SK-N-SH (cell line): ENCODE results near the gene GINS3. TPM values are rescaled to one million over a fixed set of nuclear protein-coding genes. Genes with fewer than 3 reads are reported as not detected.

Source experiments
- CTCF ChIA-PET: fragments of 300-600, 350-600 bp; formaldehyde crosslinking; extraction: SDS; loops from one replicate; lab custom pipeline; 2021; lab: Yijun Ruan, JAX
- POLR2A ChIA-PET: fragments of 350-600 bp; sonication (Branson Sonifier 250); formaldehyde crosslinking; extraction: SDS; loops from one replicate; lab custom pipeline; 2020; ENCODE audit warnings: antibody characterized with exemption, inconsistent platforms; lab: Yijun Ruan, JAX
- DNase-seq: peaks from one replicate; pipeline ENCODE4 v3.0.0; 2012
- H2AFZ ChIP-seq: fragments of 200-600 bp; sonication (generic); 2 replicates; pipeline ENCODE4 v1.8.1; 2016; ENCODE audit warnings: antibody characterized with exemption, mild to moderate bottlenecking, low read depth
- H3F3A ChIP-seq: fragments of 200-600 bp; sonication (generic); replicated peaks from 2 replicates; pipeline ENCODE3; 2016; ENCODE audit warnings: antibody characterized with exemption, mild to moderate bottlenecking; ENCODE audit not compliant: insufficient read depth
- H3K27ac ChIP-seq, 2 experiments: fragments of 200-500 bp in 1 of 2; fragments of 200-600 bp in 1 of 2; sonication (Bioruptor generic) in 1 of 2; sonication (generic), shearing (Covaris generic) in 1 of 2; 2 replicates each; pipeline versions ENCODE4 v1.5.1 to v1.6.1; 2014 to 2016; ENCODE audit warnings: low read depth in 2 of 2, inconsistent platforms in 1 of 2, low read length in 1 of 2, mild to moderate bottlenecking in 1 of 2, mixed read lengths in 1 of 2
- H3K27me3 ChIP-seq: fragments of 200-600 bp; sonication (generic), shearing (Covaris generic); 2 replicates; pipeline ENCODE4 v1.6.1; 2016; ENCODE audit warnings: mixed run types; ENCODE audit not compliant: insufficient read depth
- H3K36me3 ChIP-seq, 2 experiments: fragments of 200-500 bp in 1 of 2; fragments of 200-600 bp in 1 of 2; sonication (Bioruptor generic) in 1 of 2; sonication (generic) in 1 of 2; replicated peaks in 1 of 2; 2 replicates each; pipeline versions ENCODE3 to v1.5.1; 2014 to 2016; ENCODE audit warnings: low read length in 1 of 2, mild to moderate bottlenecking in 1 of 2; ENCODE audit not compliant: insufficient read depth in 2 of 2, control insufficient read depth in 1 of 2
- H3K4me1 ChIP-seq, 2 experiments: fragments of 200-500 bp in 1 of 2; fragments of 200-600 bp in 1 of 2; sonication (Bioruptor generic) in 1 of 2; sonication (generic), shearing (Covaris generic) in 1 of 2; 2 replicates each; pipeline versions ENCODE4 v1.5.1 to v1.6.1; 2014 to 2016; ENCODE audit warnings: low read depth in 1 of 2, low read length in 1 of 2, mixed run types in 1 of 2; ENCODE audit not compliant: insufficient read depth in 2 of 2, control insufficient read depth in 1 of 2
- H3K4me2 ChIP-seq: fragments of 200-600 bp; sonication (generic), shearing (Covaris generic); 2 replicates; pipeline ENCODE4 v1.6.1; 2017; ENCODE audit warnings: mixed run types
- H3K4me3 ChIP-seq, 2 experiments: fragments of 200-500 bp in 1 of 2; fragments of 200-600 bp in 1 of 2; sonication (Bioruptor generic) in 1 of 2; sonication (generic), shearing (Covaris generic) in 1 of 2; 2 replicates each; pipeline versions ENCODE4 v1.5.1 to v1.8.1; 2014 to 2016; ENCODE audit warnings: low read depth in 2 of 2, inconsistent platforms in 1 of 2, low read length in 1 of 2, mild to moderate bottlenecking in 1 of 2, mixed read lengths in 1 of 2, moderate library complexity in 1 of 2
- H3K79me2 ChIP-seq: fragments of 200-600 bp; sonication (generic); 2 replicates; pipeline ENCODE4 v1.8.1; 2017; ENCODE audit warnings: mild to moderate bottlenecking; ENCODE audit not compliant: insufficient read depth
- H3K9ac ChIP-seq: fragments of 200-600 bp; sonication (generic); 2 replicates; pipeline ENCODE4 v1.6.1; 2017; ENCODE audit warnings: mixed run types
- H3K9me2 ChIP-seq: fragments of 200-600 bp; sonication (generic); 2 replicates; pipeline ENCODE4 v1.6.1; 2017; ENCODE audit warnings: mixed run types
- H3K9me3 ChIP-seq: fragments of 200-600 bp; sonication (generic); 2 replicates; pipeline ENCODE4 v1.6.1; 2017; ENCODE audit warnings: mixed run types, mild to moderate bottlenecking, moderate library complexity
- H4K20me1 ChIP-seq: fragments of 200-600 bp; sonication (generic); 2 replicates; pipeline ENCODE4 v1.6.1; 2017; ENCODE audit warnings: mild to moderate bottlenecking, mixed run types; ENCODE audit not compliant: insufficient read depth
- GATA2 ChIP-seq: sonication (generic); formaldehyde crosslinking; IDR thresholded peaks from 2 replicates; pipeline ENCODE4 v1.5.0; 2020; ENCODE audit warnings: mild to moderate bottlenecking, missing genetic modification reagents
- NRF1 ChIP-seq: IDR thresholded peaks from 2 replicates; pipeline ENCODE4 v1.6.1; 2012; ENCODE audit warnings: low read depth, mild to moderate bottlenecking, low read length
- PBX3 ChIP-seq: IDR thresholded peaks from 2 replicates; pipeline ENCODE4; 2012
- RCOR1 ChIP-seq: fragments of 150-350 bp; IDR thresholded peaks from 2 replicates; pipeline ENCODE4 v1.6.1; 2017; ENCODE audit warnings: antibody characterized with exemption, low read length
- WGBS: methylation state at CpG from one replicate; pipeline ENCODE4 v1.1.6; 2017; ENCODE audit warnings: low lambda C conversion rate; 5-methylcytosine and 5-hydroxymethylcytosine counted together
- polyA plus RNA-seq, 3 experiments: library from polyadenylated mRNA; depleted of rRNA; stranded (reverse); fragments of >200 nt; gene quantifications; 2 replicates each; pipeline ENCODE4 v1.2.3, GENCODE V29; 2012
- TF ChIP-seq, protein P1 (sequence below): fragments of 150-350 bp; IDR thresholded peaks from 2 replicates; pipeline ENCODE4 v1.6.1; 2016; ENCODE audit warnings: mild to moderate bottlenecking, low read depth, low read length
- TF ChIP-seq, protein P2 (sequence below): fragments of 200-600 bp; sonication (generic); IDR thresholded peaks from 2 replicates; pipeline ENCODE4 v1.6.1; 2017; ENCODE audit warnings: antibody characterized with exemption, mild to moderate bottlenecking, moderate library complexity
- TF ChIP-seq, protein P3 (sequence below): IDR thresholded peaks from 2 replicates; pipeline ENCODE4 v1.4.0; 2012; ENCODE audit warnings: low read depth
- TF ChIP-seq, protein P4 (sequence below): IDR thresholded peaks from 2 replicates; pipeline ENCODE4 v1.6.1; 2012; ENCODE audit warnings: mild to moderate bottlenecking, low read depth, low read length, moderate library complexity

The GINS3 gene
- polyA plus RNA-seq, 1 of the 3 experiments (the other 2 are of a cell fraction), result 8.7 TPM

DNA sequence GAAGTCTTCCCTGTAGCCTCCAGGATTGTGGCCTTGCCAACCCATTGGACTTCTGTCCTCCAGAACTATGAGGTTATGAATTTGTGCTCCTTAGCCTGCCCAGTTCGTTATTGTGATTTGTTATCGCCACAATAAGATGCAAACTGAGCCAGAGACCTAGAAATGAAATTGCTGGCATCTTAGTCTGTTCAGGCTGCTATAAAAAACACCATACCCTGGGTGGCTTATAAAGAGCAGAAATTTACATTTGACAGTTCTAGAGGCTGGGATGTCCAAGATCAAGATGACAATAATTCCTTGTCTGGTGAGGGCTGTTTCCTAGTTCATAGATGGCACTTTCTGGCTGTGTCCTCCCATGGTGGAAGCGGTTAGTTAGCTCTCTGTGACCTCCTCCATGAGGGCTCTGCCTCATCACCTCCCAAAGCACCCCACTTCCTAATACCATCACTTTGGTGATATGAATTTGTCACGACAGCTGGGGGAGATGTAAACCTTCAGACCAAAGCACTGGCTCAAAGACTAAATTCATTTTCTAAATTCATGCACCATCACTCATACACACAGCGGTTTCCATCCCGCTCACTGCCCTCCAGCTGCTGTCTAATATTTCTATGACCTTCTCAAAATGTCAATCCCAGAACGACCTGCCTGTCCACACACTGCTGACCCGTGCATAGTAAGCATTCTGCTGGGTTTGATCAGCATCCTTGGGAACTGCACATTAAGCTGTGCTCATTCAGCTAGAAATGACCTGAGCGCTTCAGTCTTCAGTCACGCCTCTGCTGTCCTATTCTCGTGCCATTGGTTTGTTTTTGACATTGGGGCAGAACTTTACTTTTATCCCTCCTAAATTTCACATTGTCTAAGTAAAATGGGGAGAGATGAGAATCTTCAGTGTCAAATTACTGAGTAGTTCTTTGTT, 36.6 kb downstream of the GINS3 start:
- POLR2A ChIA-PET, result no interaction called here

More for the DNA sequence above, 36.6 kb downstream of the GINS3 start:
- H3K4me2 ChIP-seq, result no peak overlapping the region
- no peaks in the 10 kb centered on the region for H3F3A ChIP-seq
- no peaks in the 10 kb centered on the region for H3K27me3 ChIP-seq
- no peak overlapping the region for H2AFZ ChIP-seq
- H3K27ac ChIP-seq, result no peak overlapping the region
- H3K36me3 ChIP-seq, result no peaks in the 10 kb centered on the region
- no peaks in the 10 kb centered on the region for H3K9me3 ChIP-seq
- H3K4me1 ChIP-seq, result peaks cover 0 to 12% of the 10 kb centered on the region in 2 experiments; a peak in 1 of 4 replicates
- H3K79me2 ChIP-seq, result no peaks in the 10 kb centered on the region
- no peak overlapping the region for H3K4me3 ChIP-seq
- H3K9ac ChIP-seq, result no peak overlapping the region
- CTCF ChIA-PET, result interaction anchor here (0.9 to 1.0 kb wide), 2 partner anchors 13 to 93 kb away, joined by 3 to 4 read pairs; no protein-coding TSS in a partner anchor
- DNase-seq, result no peak
- TF ChIP-seq, protein P1, sequence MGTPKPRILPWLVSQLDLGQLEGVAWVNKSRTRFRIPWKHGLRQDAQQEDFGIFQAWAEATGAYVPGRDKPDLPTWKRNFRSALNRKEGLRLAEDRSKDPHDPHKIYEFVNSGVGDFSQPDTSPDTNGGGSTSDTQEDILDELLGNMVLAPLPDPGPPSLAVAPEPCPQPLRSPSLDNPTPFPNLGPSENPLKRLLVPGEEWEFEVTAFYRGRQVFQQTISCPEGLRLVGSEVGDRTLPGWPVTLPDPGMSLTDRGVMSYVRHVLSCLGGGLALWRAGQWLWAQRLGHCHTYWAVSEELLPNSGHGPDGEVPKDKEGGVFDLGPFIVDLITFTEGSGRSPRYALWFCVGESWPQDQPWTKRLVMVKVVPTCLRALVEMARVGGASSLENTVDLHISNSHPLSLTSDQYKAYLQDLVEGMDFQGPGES, result no peak
- TF ChIP-seq, protein P2, sequence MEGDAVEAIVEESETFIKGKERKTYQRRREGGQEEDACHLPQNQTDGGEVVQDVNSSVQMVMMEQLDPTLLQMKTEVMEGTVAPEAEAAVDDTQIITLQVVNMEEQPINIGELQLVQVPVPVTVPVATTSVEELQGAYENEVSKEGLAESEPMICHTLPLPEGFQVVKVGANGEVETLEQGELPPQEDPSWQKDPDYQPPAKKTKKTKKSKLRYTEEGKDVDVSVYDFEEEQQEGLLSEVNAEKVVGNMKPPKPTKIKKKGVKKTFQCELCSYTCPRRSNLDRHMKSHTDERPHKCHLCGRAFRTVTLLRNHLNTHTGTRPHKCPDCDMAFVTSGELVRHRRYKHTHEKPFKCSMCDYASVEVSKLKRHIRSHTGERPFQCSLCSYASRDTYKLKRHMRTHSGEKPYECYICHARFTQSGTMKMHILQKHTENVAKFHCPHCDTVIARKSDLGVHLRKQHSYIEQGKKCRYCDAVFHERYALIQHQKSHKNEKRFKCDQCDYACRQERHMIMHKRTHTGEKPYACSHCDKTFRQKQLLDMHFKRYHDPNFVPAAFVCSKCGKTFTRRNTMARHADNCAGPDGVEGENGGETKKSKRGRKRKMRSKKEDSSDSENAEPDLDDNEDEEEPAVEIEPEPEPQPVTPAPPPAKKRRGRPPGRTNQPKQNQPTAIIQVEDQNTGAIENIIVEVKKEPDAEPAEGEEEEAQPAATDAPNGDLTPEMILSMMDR, result no peak
- TF ChIP-seq, protein P3, sequence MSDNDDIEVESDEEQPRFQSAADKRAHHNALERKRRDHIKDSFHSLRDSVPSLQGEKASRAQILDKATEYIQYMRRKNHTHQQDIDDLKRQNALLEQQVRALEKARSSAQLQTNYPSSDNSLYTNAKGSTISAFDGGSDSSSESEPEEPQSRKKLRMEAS, result no peak
- TF ChIP-seq RCOR1 (no peak), PBX3 (no peak), GATA2 (CRISPR knock-in tag) (no peak), NRF1 (no peak)
- TF ChIP-seq, protein P4, sequence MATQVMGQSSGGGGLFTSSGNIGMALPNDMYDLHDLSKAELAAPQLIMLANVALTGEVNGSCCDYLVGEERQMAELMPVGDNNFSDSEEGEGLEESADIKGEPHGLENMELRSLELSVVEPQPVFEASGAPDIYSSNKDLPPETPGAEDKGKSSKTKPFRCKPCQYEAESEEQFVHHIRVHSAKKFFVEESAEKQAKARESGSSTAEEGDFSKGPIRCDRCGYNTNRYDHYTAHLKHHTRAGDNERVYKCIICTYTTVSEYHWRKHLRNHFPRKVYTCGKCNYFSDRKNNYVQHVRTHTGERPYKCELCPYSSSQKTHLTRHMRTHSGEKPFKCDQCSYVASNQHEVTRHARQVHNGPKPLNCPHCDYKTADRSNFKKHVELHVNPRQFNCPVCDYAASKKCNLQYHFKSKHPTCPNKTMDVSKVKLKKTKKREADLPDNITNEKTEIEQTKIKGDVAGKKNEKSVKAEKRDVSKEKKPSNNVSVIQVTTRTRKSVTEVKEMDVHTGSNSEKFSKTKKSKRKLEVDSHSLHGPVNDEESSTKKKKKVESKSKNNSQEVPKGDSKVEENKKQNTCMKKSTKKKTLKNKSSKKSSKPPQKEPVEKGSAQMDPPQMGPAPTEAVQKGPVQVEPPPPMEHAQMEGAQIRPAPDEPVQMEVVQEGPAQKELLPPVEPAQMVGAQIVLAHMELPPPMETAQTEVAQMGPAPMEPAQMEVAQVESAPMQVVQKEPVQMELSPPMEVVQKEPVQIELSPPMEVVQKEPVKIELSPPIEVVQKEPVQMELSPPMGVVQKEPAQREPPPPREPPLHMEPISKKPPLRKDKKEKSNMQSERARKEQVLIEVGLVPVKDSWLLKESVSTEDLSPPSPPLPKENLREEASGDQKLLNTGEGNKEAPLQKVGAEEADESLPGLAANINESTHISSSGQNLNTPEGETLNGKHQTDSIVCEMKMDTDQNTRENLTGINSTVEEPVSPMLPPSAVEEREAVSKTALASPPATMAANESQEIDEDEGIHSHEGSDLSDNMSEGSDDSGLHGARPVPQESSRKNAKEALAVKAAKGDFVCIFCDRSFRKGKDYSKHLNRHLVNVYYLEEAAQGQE, result no peak
- no peaks in the 10 kb centered on the region for H3K9me2 ChIP-seq
- H4K20me1 ChIP-seq, result no peaks in the 10 kb centered on the region
- WGBS, result 73% methylated on average over 10 of the region's 11 CpGs
